GM12878 (cell line): Measurements from ENCODE around the gene CCDC107. TPM values are rescaled to one million over a fixed set of nuclear protein-coding genes. Genes with fewer than 3 reads are reported as not detected.

Experiments
- CUX1 ChIP-seq: IDR thresholded peaks from 2 replicates; pipeline ENCODE4 v1.6.1; 2012; ENCODE audit warnings: improper control_type of control experiment, low read depth, low read length; ENCODE audit not compliant: insufficient replicate concordance
- MTA2 ChIP-seq: fragments of 450-650 bp; IDR thresholded peaks from 2 replicates; pipeline ENCODE4 v1.6.1; 2016; ENCODE audit warnings: low read depth, mild to moderate bottlenecking, moderate library complexity
- SKIL ChIP-seq: fragments of 450-650 bp; IDR thresholded peaks from 2 replicates; pipeline ENCODE4 v1.6.1; 2017; ENCODE audit warnings: mild to moderate bottlenecking, low read depth, inconsistent platforms; ENCODE audit not compliant: poor library complexity, severe bottlenecking
- polyA plus RNA-seq, 11 experiments: library from polyadenylated mRNA; depleted of rRNA in 4 of 11; unstranded in 6 of 11; stranded (reverse) in 5 of 11; fragments of >200 nt; fragmentation: Nextera tagmentation in 4 of 11; fragmentation: Illumina TruSeq in 1 of 11; extraction: Ambion mirVana in 4 of 11; extraction: Trizol in 1 of 11; gene quantifications; 1 replicate in 1 of 11; 2 replicates in 10 of 11; pipeline versions ENCODE4 v1.2.1 to v1.2.3, GENCODE V29; 2011 to 2016; ENCODE audit warnings: inconsistent platforms in 2 of 11, missing spikeins in 2 of 11, low read depth in 1 of 11
- total RNA-seq, 4 experiments: library from RNA; depleted of rRNA in 3 of 4; stranded (reverse); fragments of >200 nt in 3 of 4; fragmentation: Illumina TruSeq in 1 of 4; extraction: Trizol in 1 of 4; gene quantifications; 2 replicates each; pipeline versions ENCODE4 v1.2.1 to v1.2.3, GENCODE V29; 2013 to 2021

Gene CCDC107
- total and polyA plus RNA-seq, 10 of the 15 experiments (the other 5 are each of a cell fraction or from before 2014, with no cell fraction given), result 0.19 to 18.3 (median 10.6) TPM

DNA sequence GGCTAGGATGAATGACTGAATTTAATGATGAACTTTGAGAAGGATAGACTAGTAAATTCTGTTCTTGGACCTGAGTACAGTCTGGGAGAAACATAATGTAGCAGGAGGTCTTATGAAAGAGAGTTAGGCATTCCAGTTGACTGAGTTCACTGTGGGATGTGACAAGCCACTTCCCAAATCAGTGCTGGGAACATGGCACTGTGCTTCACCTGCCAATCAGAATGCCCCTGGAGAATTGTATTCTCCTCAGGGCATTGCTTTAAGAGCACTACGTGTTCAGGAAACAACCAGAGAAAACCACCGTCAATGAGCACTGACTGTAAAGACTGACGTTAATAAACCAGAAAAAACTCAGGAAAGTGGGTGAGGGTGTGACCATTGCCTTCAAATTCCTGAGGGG is 1.2 kb downstream of the CCDC107 start (continued):
- peak; percentile 40 for TF ChIP-seq CUX1
- TF ChIP-seq SKIL, result no peak
- TF ChIP-seq MTA2, result no peak
